Measurements from ENCODE around the gene ANAPC10.

DNA sequence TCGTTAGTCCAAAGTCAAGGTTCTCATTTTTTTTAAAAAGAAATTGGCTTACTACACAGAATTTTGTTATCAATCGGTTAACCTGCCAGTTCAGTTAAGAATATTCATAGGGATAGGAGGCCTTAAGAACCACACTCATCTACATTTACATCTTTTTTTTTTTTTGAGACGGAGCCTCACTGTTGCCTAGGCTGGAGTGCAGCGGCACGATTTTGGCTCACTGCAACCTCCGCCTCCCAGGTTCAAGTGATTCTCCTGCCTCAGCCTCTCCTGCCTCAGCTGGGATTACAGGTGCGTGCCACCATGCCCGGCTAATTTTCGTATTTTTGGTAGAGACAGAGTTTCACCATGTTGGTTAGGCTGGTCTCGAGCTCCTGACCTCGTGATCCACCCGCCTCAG is 33.9 kb upstream of the ANAPC10 start:
- TF ChIP-seq CTCF (IDR thresholded peaks at IDR 0.05 in 2 of 3, conservative IDR thresholded peaks at IDR 0.05 in 1 of 3; ENCODE audit: borderline replicate concordance in 1 of 3, insufficient read depth in 1 of 3, low read depth in 2 of 3, low read length in 2 of 3) (no peak), REST (IDR thresholded peaks at IDR 0.05; ENCODE audit: low read depth) (no peak), POLR2A (IDR thresholded peaks at IDR 0.05; ENCODE audit: borderline replicate concordance, extremely low read depth, insufficient read depth, insufficient read length) (no peak), TCF7L2 (IDR thresholded peaks at IDR 0.05; ENCODE audit: borderline replicate concordance, extremely low read depth, insufficient read depth, insufficient read length) (no peak), POLR2AphosphoS5 (IDR thresholded peaks at IDR 0.05; ENCODE audit: low read depth, low read length) (no peak), EZH2 (IDR thresholded peaks at IDR 0.05) (no peak), ELF1 (IDR thresholded peaks at IDR 0.05; ENCODE audit: borderline replicate concordance, low read depth) (no peak), MAX (IDR thresholded peaks at IDR 0.05) (no peak), SIN3A (IDR thresholded peaks at IDR 0.05; ENCODE audit: low read depth) (no peak), FOSL1 (IDR thresholded peaks at IDR 0.05; ENCODE audit: low read depth) (no peak), CBX3 (IDR thresholded peaks at IDR 0.05; ENCODE audit: low read depth) (no peak), YY1 (IDR thresholded peaks at IDR 0.05; ENCODE audit: extremely low read depth, insufficient replicate concordance, low read depth, low read length) (no peak)
- TF ChIP-seq, protein P1, sequence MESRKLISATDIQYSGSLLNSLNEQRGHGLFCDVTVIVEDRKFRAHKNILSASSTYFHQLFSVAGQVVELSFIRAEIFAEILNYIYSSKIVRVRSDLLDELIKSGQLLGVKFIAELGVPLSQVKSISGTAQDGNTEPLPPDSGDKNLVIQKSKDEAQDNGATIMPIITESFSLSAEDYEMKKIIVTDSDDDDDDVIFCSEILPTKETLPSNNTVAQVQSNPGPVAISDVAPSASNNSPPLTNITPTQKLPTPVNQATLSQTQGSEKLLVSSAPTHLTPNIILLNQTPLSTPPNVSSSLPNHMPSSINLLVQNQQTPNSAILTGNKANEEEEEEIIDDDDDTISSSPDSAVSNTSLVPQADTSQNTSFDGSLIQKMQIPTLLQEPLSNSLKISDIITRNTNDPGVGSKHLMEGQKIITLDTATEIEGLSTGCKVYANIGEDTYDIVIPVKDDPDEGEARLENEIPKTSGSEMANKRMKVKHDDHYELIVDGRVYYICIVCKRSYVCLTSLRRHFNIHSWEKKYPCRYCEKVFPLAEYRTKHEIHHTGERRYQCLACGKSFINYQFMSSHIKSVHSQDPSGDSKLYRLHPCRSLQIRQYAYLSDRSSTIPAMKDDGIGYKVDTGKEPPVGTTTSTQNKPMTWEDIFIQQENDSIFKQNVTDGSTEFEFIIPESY (IDR thresholded peaks at IDR 0.05; ENCODE audit: extremely low read depth, insufficient replicate concordance, low read length): no peak
- TF ChIP-seq, protein P2, sequence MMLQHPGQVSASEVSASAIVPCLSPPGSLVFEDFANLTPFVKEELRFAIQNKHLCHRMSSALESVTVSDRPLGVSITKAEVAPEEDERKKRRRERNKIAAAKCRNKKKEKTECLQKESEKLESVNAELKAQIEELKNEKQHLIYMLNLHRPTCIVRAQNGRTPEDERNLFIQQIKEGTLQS (IDR thresholded peaks at IDR 0.05): no peak

All from HCT116 (cell line).